GM12878 (cell line): ENCODE measurements around the gene GPR137B.

Source experiments
- BHLHE40 ChIP-seq, 2 experiments: fragments of 450-650 bp in 1 of 2; IDR thresholded peaks; 2 replicates each; pipeline ENCODE4 v1.6.1; 2011 to 2017; ENCODE audit warnings: low read depth in 2 of 2, borderline replicate concordance in 1 of 2, improper control_type of control experiment in 1 of 2, low read length in 1 of 2, mild to moderate bottlenecking in 1 of 2
- CTCF ChIP-seq, 3 experiments: IDR thresholded peaks in 2 of 3; conservative IDR thresholded peaks in 1 of 3; 2 replicates each; pipeline ENCODE4 v1.5.1; 2011; ENCODE audit warnings: low read depth in 3 of 3, low read length in 3 of 3, mild to moderate bottlenecking in 3 of 3, control low read depth in 2 of 3, moderate library complexity in 2 of 3, inconsistent platforms in 1 of 3, mixed read lengths in 1 of 3; ENCODE audit not compliant: control insufficient read depth in 2 of 3, insufficient read depth in 1 of 3; ENCODE audit errors: extremely low read depth in 1 of 3
- EP300 ChIP-seq, 2 experiments: fragments of 150-350 bp in 1 of 2; IDR thresholded peaks; 2 replicates each; pipeline ENCODE4 v1.6.1; 2011 to 2012; ENCODE audit warnings: low read depth in 2 of 2, low read length in 2 of 2, borderline replicate concordance in 1 of 2, improper control_type of control experiment in 1 of 2, inconsistent platforms in 1 of 2; ENCODE audit not compliant: control insufficient read depth in 1 of 2
- ETV6 ChIP-seq, 2 experiments: fragments of 450-650 bp in 1 of 2; IDR thresholded peaks in 1 of 2; conservative IDR thresholded peaks in 1 of 2; 2 replicates each; pipeline ENCODE4 v1.6.1; 2014; ENCODE audit warnings: antibody characterized with exemption in 1 of 2, borderline replicate concordance in 1 of 2, low read depth in 1 of 2, mild to moderate bottlenecking in 1 of 2, moderate library complexity in 1 of 2
- FOXK2 ChIP-seq: fragments of 450-650 bp; IDR thresholded peaks from 2 replicates; pipeline ENCODE4 v1.6.1; 2017; ENCODE audit warnings: mild to moderate bottlenecking, moderate library complexity
- IKZF2 ChIP-seq, 2 experiments: fragments of 450-650 bp; IDR thresholded peaks; 2 replicates each; pipeline ENCODE4 v1.6.1; 2017; ENCODE audit warnings: mild to moderate bottlenecking in 2 of 2, moderate library complexity in 2 of 2
- POLR2AphosphoS5 ChIP-seq: IDR thresholded peaks from 2 replicates; pipeline ENCODE4 v1.6.1; 2011; ENCODE audit warnings: mild to moderate bottlenecking, low read length, inconsistent platforms
- RAD21 ChIP-seq: IDR thresholded peaks from 2 replicates; pipeline ENCODE4 v1.6.1; 2011; ENCODE audit warnings: mild to moderate bottlenecking, low read depth, low read length, moderate library complexity; ENCODE audit not compliant: insufficient read depth
- REST ChIP-seq: IDR thresholded peaks from 2 replicates; pipeline ENCODE4 v1.6.1; 2012; ENCODE audit warnings: mild to moderate bottlenecking, low read depth, low read length
- RFX5 ChIP-seq: IDR thresholded peaks from 2 replicates; pipeline ENCODE4 v1.6.1; 2011; ENCODE audit warnings: low read depth, low read length, improper control_type of control experiment
- TAF1 ChIP-seq: IDR thresholded peaks from 2 replicates; pipeline ENCODE4 v1.6.1; 2011; ENCODE audit warnings: mild to moderate bottlenecking, low read depth, low read length, borderline replicate concordance
- TCF12 ChIP-seq: IDR thresholded peaks from 2 replicates; pipeline ENCODE4 v1.6.1; 2011; ENCODE audit warnings: low read depth, mild to moderate bottlenecking, low read length
- ZNF274 ChIP-seq: IDR thresholded peaks from one replicate; pipeline ENCODE4 v1.8.0; 2011; ENCODE audit not compliant: insufficient read length, insufficient read depth

DNA sequence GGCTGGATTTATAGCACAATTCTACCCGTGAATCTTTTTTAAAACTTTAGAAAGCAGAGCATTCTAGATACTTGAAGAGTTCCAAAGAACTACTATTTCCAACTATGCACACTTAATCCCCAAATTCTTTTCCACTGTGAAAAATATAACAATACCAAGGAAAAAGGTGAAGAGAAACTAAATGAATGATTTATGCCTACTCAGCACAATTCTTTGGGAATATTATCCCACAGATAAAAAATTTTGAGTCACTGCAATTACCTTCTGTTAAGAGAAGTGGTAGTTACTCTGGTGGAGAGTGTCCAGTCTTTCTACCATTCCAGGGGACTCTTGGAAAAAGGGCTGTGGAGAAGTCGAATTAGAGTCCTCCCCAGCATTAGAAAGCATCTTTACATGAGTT is 100.2 kb downstream of the GPR137B start:
- TF ChIP-seq REST (no peak), POLR2AphosphoS5 (no peak), RFX5 (no peak), IKZF2 (IDR thresholded peaks at IDR 0.05) (no peak), CTCF (IDR thresholded peaks at IDR 0.05 in 2 of 3, conservative IDR thresholded peaks at IDR 0.05 in 1 of 3; ENCODE audit: control insufficient read depth in 2 of 3, extremely low read depth in 1 of 3, insufficient read depth in 1 of 3, low read depth in 3 of 3, low read length in 3 of 3) (no peak), ETV6 (conservative IDR thresholded peaks at IDR 0.05 in 1 of 2, IDR thresholded peaks at IDR 0.05 in 1 of 2; ENCODE audit: borderline replicate concordance in 1 of 2, low read depth in 1 of 2) (no peak), TCF12 (no peak), BHLHE40 (IDR thresholded peaks at IDR 0.05; ENCODE audit: borderline replicate concordance in 1 of 2, low read depth in 2 of 2, low read length in 1 of 2) (no peak), FOXK2 (no peak), RAD21 (no peak), EP300 (IDR thresholded peaks at IDR 0.05; ENCODE audit: borderline replicate concordance in 1 of 2, control insufficient read depth in 1 of 2, low read depth in 2 of 2, low read length in 2 of 2) (no peak), TAF1 (no peak), ZNF274 (no peak)
